ENCODE measurements around the gene ZNF578.
"Not testable (repeated sequence)": the region's sequence is repeated elsewhere in the genome, so short reads cannot be mapped to it uniquely, and the experiment has no call there.

ZNF578 gene

DNA sequence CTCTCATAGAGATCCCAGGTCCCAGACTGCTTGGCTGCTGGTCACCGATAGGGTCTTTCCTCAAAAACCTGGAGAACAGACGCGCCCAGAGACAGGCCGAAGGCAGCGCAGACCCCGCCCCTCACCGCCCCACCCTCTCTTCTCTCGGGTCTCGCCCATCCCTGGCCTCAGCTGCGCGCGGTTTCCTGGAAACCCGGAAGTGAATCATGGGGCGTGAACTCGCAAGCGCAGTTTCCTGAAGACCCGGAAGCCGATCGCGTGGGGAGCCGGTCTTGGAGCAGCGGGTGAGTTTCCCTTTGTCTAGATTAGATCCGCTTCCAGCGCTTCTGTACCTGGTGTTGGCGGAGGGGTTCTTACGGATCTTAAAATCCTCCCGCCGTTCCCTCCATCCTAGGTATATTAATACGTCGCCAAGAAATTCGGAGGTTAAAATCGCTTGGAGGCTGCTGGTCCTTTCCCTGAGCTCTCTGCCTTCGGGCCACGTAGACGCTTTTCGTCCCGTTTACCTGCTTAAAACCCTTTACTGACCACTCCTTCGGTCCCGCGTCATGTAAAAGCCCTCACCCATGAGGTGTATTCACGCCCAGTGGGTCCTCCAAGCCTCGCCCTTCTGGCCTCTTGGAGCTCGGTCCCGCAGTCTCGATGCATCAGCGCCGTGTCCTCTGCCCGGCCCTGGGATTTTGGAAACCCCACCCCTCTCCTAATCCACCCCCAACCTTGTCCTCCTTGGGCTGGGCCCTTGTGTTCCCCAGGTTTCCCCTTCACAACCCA lies at the start of gene ZNF578:
ZNF578 (plus strand) TSS at position 230 of the 771 bp plus-strand sequence. CDS start 48,293 bp downstream, outside the sequence.
- peak; percentile 24 for DNase-seq (ENCODE audit: low spot score)

DNA sequence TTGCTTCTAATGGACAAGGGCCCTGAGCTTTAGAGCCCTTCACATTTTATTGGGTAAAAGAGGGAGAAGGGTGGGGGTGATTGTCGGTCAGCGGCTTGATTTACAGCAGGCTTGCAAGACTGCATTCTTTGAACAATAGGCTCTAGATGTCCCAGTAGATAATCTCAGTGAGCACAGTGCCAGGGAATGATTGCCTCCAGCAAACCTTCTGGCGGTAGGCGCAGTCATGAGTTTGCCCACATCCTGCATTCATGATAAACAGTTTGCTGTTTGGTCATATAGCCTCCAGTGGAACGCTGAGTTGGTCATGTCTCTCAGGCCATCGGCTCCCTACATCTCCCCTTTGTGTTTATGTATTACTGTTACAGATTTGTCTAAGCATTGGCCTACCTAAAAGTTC lies 43.1 kb upstream of the ZNF578 start:
- DNase-seq (ENCODE audit: low spot score), result no peak

DNA sequence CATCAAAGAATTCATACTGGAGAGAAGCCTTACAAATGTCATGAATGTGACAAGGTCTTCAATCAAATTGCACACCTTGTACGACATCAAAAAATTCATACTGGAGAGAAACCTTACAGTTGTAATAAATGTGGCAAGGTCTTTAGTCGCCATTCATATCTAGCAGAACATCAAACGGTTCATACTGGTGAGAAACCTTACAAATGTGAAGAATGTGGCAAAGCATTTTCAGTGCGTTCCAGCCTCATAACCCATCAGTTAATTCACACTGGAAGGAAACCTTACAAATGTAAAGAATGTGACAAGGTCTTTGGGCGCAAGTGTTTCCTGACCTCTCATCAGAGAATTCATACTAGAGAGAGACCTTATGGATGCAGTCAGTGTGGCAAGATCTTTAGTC lies 37.6 kb upstream of the ZNF578 start:
- DNase-seq (ENCODE audit: low spot score), result no peak

DNA sequence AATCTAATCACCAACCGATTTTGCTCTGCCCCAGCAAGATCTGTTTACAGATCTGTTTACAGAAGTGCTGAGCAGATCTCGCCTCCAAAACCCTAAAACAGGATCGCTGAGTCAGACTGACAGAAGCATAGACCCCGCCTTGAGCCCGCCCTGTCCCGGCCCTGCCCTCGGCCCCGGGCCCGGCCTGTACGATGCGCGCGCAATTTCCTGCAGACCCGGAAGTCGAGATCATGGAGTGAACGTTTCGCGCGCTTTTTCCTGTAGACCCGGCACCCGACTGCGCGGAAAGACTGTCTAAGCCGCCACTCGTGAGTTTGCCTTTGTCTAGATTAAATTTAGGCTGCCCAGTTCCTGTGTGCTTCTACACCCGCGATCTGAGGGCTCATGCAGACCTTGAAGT lies 24.4 kb upstream of the ZNF578 start, which contains the start of gene ZNF534:
ZNF534 (plus strand) TSS at position 212 of the 400 bp plus-strand sequence. CDS start 2,327 bp downstream, outside the sequence.
- DNase-seq (ENCODE audit: low spot score), result no peak

DNA sequence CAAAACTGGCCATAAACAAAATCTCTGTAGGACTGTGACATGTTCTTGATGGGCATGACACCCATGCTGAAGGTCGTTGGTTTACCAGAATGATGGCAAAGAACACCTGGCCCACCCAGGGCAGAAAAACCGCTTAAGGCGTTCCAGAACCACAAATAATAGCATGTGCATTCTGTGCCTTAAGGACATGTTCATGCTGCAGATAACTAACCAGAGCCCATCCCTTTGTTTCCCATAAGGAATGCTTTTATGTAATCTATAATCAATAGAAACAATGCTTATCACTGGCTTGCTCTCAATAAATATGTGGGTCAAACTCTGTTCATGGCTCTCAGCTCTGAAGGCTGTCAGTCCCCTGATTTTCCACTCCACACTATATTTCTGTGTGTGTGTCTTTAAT lies 11.2 kb upstream of the ZNF578 start:
- DNase-seq (ENCODE audit: low spot score), result no peak

DNA sequence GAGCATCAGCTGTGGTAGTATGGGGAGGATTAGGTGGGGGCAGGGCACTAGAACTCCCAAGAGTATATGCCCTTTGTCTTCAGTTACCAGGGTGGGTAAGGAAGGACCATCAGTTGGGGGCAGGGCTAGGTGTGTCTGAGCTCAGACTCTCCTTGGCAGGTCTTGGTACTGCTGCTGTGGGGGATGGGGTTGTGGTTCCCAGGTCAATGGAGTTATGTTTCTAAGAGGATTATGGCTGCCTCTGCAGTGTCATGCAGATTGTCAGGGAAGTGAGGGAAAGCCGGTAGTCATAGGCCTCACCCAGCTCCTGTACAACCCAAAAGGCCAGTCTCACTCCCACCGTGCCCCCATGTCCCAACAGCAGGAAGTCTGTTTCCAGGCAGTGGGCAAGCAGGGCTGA lies 8.8 kb upstream of the ZNF578 start:
- DNase-seq (ENCODE audit: low spot score), result no peak

DNA sequence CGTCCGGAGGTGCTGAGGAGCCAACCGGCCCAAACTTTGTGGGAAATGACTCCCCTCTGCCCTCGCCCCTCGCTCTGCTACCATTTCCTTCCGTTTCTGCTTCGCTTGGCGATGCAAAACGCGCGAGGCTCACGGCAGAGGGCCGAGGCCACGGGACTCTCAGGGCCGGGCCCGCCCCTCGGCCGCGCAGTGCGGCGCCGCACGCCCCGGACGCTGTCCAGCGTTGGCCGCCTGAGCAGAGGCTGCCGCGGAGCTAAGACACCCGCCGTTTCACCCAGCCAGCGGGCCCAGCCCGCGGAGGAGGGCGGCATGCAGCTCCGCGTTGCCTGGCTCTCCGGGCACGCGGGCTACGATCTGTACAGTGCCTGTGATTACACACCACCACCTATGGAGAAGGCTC lies 2.1 kb upstream of the ZNF578 start:
- DNase-seq (ENCODE audit: low spot score), result no peak

DNA sequence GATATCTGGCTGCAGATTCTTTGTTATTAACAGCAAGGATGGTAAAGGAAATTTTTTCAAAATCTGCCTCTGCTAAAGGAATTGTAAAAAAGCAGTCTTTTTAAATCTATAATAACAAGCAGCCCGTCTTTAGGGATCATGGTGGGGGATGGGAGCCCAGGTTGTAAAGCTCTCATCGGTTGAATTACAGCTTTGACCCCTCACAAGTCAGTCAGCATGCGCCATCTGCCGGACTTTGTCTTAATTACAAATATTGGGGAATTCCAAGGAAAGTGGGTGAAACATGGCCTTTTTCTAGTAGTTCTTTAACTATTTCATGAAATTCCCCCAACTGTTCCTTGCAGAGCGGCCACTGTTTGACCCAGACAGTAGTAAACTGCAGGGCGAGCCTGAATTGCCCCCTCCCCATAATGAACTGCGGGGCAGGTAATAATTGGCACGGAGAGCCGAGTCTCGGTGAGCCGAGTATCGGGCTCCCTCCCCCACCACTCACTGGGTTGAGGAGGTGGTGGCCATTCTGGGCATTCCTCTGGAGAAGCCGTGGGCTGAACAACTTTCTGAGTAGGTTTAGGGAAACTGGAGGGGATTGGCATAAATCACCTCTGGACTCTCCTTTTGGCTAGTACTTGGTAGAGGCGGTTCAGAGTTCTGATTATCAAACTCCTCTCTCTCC lies 11.6 kb downstream of the ZNF578 start:
- DNase-seq (ENCODE audit: low spot score), result no peak

DNA sequence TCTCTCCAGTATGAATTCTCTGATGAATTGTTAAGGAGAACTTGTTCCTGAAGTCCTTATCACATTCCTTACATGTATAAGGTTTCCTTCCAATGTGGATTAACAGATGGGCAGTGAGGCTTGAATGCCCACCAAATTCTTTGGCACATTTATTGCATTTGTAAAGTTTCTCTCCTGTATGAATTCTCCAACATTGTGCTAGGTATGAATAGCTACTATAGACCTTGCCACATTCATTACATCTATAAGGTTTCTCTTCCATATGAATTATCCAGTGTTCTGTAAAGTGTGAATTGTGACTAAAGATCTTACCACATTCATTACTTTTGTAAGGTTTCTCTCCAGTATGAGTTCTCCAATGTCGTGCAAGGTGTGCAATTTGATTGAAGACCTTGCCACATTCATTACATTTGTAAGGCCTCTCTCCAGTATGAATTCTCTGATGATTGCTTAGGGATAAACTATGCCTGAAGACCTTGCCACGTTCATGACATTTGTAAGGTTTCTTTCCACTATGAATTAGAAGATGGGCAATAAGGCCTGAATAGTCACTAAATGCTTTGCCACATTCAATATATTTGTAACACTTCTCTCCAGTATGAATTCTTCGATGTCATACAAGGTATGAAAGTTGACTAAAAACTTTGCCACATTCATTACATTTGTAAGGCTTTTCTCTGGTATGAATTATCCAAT lies 20.4 kb downstream of the ZNF578 start:
- DNase-seq (ENCODE audit: low spot score), result no peak

DNA sequence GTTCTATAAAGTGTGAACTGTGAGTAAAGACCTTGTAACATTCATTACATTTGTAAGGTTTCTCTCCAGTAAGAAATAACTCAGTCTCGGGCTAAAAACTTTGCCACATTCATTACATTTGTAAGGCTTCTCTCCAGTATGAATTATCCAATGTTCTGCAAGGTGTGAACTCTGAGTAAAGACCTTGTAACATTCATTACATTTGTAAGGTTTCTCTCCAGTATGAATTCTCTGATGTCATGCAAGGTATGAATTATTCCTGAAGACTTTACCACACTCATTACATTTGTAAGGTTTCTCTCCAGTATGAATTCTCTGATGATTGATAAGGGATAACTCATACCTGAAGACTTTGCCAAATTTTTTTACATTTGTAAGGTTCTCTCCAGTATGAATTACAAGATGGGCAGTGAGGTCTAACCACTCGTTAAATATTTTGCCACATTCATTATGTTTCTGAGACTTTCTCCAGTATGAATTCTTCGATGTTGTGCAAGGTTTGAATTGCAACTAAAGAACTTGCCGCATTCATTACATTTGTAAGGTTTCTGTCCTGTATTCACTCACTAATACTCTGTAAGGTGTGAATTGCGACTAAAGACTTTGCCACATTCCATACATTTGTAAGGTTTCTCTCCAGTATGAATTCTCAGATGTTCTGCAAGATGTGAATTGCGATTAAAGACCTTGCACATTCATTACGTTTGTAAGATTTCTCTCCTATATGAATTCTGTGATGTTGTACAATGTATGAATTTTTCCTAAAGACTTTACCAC lies 21.2 kb downstream of the ZNF578 start:
- no peak for DNase-seq (ENCODE audit: low spot score)

DNA sequence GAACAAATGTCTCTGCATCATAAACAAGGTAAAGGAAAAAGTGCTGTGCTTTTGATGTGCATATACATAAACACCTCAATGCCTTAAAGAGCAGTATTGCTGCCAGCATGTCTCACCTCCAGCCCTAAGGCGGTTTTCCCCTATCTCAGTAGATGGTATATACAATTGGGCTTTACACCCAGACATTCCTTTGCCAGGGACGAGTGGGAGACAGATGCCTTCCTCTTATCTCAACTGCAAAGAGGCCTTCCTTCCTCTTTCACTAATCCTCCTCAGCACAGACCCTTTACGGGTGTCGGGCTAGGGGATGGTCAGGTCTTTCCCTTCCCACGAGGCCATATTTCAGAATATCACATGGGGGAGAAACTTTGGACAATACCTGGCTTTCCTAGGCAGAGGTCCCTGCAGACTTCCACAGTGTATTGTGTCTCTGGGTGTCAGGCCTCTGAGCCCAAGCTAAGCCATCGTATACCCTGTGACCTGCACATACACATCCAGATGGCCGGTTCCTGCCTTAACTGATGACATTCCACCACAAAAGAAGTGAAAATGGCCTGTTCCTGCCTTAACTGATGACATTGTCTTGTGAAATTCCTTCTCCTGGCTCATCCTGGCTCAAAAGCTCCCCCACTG lies 30.9 kb downstream of the ZNF578 start:
- DNase-seq (ENCODE audit: low spot score), result not testable (repeated sequence)

DNA sequence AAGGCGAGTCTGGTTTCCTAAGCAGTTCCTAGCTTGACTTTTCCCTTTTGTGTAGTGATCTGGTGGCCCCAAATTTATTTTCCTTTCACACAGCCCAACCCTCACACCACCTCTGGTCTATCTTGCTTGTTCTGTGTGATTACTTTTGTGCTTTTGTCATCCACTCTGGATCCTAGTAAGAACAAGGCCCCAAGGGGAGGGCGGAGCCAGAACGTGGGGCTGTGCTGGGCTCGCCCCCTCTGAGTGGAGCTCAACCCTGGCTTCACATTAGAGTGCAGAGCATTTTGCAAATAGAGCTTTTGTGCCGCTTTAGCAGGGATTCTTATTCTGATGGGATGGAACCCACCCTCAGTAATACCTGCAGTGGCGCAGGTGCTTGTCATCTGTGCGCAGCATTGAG lies 31.7 kb downstream of the ZNF578 start:
- not testable (repeated sequence) for DNase-seq (ENCODE audit: low spot score)

DNA sequence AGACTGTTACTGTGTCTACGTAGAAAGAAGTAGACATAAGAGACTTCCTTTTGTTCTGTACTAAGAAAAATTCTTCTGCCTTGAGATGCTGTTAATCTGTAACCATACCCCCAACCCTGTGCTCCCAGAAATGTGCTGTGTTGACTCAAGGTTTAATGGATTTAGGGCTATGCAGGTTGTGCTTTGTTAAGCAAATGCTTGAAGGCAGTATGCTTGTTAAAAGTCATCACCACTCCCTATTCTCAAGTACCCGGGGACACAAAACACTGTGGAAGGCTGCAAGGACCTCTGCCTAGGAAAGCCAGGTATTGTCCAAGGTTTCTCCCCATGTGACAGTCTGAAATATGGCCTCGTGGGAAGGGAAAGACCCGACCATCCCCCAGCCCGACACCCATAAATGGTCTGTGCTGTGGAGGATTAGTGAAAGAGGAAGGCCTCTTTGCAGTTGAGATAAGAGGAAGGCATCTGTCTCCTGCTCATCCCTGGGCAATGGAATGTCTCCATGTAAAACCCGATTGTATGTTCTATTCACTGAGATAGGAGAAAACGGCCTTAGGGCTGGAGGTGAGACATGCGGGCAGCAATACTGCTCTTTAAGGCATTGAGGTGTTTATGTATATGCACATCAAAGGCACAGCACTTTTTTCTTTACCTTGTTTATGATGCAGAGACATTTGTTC lies 32.3 kb downstream of the ZNF578 start:
- DNase-seq (ENCODE audit: low spot score), result not testable (repeated sequence)

DNA sequence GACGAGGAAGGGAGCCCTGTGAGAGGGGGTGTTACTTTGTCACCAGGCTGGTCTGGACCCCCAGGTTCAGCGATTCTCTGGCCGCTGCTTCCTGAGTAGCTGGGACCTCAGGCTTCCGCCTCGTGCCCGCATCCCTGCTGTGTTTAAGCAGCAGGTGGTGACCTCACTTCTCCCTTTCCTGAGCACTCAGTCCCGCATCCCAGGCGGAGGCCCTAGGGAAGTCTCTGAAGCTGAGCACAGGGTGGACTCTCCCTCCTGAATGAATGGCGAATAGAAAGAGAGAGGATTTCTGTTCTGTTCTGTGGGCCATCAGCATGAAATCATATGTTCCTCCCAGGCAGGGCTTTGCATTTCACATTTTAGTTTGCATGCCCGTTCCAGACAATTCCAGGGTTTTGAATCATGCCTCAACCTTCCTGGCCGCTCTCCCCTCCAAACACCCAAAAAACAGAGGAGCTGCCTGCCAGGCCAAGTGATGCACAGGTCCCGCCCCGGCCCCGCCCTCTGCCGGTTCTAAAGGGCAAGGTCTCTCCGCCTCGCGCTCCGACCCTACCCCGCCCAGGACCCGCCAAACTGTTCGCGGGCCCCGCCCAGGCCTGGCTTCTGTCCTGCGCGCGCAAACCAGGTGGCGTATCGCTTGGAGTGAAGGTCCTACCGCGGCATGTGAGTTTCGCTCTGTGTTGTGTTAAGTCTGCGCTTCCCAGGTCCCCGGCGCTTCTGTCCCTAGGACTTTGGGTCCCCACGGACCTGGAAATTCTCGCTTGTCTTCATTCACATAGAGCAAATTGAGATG lies 39.0 kb downstream of the ZNF578 start:
- DNase-seq (ENCODE audit: low spot score), result peak; percentile 2

DNA sequence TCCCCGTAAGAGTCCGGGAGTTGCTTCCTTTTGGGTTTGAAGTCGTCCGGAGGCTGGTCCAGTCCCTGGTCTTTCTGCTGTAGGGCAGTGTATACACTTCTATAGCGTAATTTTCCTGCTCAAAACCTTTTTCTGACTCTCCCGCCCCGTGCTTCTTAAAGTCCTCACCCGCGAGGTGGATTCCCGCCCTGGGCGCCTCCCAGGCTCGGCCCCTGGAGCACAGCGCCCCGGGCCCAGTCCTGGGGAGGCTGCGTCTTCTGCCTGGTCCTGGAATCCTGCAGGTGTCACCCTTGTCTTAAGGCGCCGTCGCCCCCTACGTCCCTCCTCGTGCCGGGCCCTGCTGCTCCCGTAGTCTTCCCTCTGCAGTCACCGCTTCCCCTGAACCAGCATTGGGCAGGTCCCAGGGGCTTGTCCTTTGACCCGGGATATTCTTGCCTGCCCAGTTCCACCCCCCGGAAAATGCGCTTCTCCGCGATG lies 39.7 kb downstream of the ZNF578 start:
- no peak for DNase-seq (ENCODE audit: low spot score)

DNA sequence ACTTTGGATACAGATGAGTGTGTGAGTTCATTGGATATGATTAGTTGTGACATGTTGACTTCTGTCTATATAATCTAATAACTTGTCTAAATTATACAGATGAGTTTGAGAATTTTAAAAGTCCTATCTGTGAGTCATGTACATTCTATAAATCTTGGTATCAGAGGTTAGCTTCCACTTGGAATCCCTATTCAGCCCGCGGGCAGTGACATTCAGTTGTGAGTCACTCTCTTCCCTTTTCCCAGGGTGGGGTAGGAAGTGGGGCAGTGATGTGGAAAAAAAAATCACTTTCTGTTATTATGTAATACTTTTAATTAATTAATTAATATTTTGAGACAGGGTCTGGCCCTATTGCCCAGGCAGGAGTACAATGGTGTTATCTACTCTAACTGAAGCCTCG lies 41.2 kb downstream of the ZNF578 start:
- no peak for DNase-seq (ENCODE audit: low spot score)

DNA sequence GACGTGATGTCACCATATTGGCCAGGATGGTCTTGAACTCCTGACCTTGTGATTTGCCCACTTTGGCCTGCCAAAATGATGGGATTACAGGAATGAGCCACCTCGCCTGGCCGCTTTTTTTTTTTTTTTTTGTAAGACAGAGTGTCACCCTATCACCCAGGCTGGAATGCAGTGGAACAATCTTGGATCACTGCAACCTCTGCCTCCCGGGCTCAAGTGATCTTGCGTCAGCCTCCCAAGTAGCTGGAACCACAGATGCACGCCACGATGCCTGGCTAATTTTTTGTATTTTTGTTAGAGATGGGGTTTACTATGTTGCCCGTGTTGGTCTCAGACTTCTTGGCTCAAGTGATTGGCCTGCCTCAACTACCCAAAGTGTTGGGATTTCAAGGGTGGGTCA lies 45.2 kb downstream of the ZNF578 start:
- no peak for DNase-seq (ENCODE audit: low spot score)

DNA sequence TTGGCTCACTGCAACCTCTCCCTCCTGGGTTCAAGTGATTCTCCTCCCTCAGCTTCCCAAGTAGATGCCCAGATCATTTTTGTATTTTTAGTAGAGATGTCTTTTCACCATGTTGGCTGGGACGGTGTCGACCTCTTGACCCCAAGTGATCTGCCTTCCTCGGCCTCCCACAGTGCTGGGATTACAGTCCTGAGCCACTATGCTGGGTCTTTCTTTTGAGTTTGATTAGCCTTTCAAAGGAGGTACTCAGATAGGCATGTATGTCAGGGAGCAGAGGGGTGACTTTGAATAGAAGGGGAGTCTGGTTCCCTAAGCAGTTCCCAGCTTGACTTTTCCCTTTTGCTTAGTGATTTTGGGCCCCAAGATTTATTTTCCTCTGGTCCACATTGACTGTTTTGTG lies 47.1 kb downstream of the ZNF578 start:
- not testable (repeated sequence) for DNase-seq (ENCODE audit: low spot score)

DNA sequence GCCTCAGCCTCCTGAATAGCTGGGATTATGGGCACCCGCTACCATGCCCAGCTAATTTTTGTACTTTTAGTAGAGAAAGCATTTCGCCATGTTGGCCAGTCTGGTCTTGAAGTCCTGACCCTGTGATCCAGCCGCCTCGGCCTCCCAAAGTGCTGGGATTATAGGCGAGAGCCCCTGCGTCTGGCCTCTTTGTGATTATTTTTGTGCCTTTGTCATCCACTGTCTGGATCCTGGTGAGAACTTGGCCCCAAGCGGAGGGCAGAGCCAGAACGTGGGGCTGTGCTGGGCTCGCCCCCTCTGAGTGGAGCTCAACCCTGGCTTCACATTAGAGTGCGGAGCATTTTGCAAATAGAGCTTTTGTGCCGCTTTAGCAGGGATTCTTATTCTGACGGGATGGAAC lies 47.6 kb downstream of the ZNF578 start:
- not testable (repeated sequence) for DNase-seq (ENCODE audit: low spot score)

DNA sequence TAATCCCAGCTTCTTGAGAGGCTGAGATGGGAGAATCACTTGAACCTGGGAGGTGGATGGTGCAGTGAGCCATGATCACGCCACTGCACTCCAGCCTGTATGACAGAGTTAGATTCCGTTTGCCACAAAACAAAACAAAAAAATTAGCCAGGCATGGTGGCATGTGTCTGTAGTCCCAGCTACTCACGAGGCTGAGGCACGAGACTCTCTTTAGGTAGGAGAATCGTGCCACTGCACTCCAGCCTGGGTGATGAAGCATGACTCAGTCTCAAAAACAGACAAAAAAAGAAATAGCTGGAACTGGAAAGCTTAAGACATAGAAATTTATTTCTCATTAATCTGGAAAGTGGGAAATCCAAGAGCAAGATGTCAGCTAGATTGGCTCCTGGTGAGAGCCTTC lies 53.9 kb downstream of the ZNF578 start:
- no peak for DNase-seq (ENCODE audit: low spot score)

Data from germinal center (tissue), 1 donor.